ENCODE results near the gene CHST6.

Gene CHST6

DNA sequence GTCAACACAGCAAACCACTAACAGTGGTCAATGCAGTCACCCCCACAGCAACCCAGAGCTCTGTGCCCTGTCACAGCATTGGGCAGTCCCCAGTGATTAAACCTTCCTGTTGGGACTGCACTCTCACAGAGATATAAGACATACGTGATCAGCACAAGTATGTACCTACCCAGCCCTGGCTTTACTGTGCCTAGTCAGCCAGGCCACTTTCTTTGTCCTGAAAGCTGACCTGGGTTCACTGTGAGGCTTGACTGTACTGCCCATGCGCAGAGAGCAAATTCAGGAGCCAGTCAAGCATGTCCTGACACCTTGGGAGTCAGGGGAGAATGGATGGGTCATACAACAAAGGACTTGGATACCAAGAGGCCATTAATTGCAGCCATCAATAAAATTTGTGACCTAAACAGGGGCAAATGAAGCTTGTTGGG lies 19.8 kb downstream of the CHST6 start:
- ChIA-PET POLR2A (no interaction called here), CTCF (interaction anchor here (0.8 to 1.9 kb wide), 3 partner anchors 10 to 76 kb away, joined by 3 to 4 read pairs (median 4); partner anchors contain the start of gene TMEM170A)
- no peak for TF ChIP-seq ZNF302 (tag by site-specific recombination; IDR thresholded peaks at IDR 0.05; ENCODE audit: low read depth)
- TF ChIP-seq ZNF350 (tag by site-specific recombination; IDR thresholded peaks at IDR 0.05) = no peak
- TF ChIP-seq FEZF1 (tag by site-specific recombination; IDR thresholded peaks at IDR 0.05) = no peak
- no peaks in the 10 kb centered on the region for H3K4me1 ChIP-seq (ENCODE audit: control insufficient read depth, insufficient read depth, low read length)
- no peak overlapping the region for H3K27ac ChIP-seq (ENCODE audit: extremely low read depth, low read depth, low read length)
- H3K4me3 ChIP-seq (ENCODE audit: low read depth, low read length) = no peak overlapping the region
- peaks cover 0 to 5% of the 10 kb centered on the region in 2 experiments; a peak in 1 of 3 replicates for H3K36me3 ChIP-seq (ENCODE audit: control insufficient read depth in 2 of 2, insufficient read depth in 1 of 2, low read length in 2 of 2)
- no peaks in the 10 kb centered on the region for H3K9me3 ChIP-seq (ENCODE audit: control insufficient read depth, insufficient read depth, low read depth, low read length)

DNA sequence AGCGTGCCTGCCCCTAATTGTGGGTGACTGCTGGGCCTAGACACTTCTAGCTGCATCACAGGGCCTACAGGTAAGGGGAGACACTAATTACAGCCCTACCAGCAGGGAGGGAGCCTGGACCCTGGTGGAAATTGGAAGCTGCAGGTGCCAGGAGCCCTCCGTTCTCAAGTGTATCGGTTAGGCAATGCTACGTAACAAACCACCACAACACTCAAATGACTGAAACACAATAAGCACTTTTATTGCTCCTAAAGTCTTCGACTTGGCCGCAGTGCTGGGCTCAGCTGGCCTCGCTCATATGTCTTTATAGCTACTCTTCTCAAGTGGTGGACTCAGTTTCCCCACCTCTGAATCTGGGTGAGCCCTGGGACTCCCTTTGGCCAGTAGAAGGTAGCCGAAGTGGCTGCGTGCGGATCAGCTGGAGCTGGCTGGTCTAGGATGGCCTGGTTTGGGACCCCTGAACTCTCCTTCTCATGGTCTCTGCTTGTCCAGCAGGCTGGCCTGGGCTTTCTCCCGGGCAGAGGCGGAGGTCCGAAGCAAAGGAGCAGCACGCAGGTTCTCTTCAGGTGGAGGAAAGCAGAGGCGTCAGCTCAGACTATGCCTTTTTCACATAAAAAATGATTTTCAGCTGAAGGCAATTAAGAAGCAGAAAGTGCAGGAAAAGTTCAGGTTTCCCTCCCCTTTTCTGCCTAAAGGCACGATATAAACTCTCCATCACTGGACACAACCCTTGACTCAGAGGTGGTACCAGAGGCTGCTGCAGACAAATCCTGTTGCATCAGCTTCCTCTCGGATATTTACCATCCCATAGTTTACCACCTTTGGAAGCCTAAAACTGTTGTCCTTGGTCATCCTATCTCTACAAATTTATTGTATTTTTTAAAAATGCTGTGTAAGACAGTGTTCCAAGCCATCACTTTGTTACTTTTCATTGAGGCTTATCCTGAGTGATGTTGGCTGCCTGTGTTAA lies 22.0 kb downstream of the CHST6 start:
- Histone ChIP-seq H3K4me1 (ENCODE audit: control insufficient read depth, insufficient read depth, low read length) (no peaks in the 10 kb centered on the region), H3K4me3 (ENCODE audit: low read depth, low read length) (no peak overlapping the region), H3K9me3 (ENCODE audit: control insufficient read depth, insufficient read depth, low read depth, low read length) (no peaks in the 10 kb centered on the region), H3K36me3 (ENCODE audit: control insufficient read depth in 2 of 2, insufficient read depth in 1 of 2, low read length in 2 of 2) (no peaks in the 10 kb centered on the region), H3K27ac (ENCODE audit: extremely low read depth, low read depth, low read length) (no peak overlapping the region)
- CTCF ChIA-PET = interaction anchor here (0.7 to 4.9 kb wide), 21 partner anchors 8 to 273 kb away, joined by 3 to 49 read pairs (median 5); partner anchors contain the start of genes ADAT1 and TMEM170A
- POLR2A ChIA-PET = interaction anchor here (0.6 kb wide), 1 partner anchor 54 kb away, joined by 4 read pairs; no protein-coding TSS in a partner anchor
- TF ChIP-seq RBAK (tag by site-specific recombination; IDR thresholded peaks at IDR 0.05) (peak; percentile 38; the same call in 1 of the 2 replicates), ZBTB20 (tag by site-specific recombination; IDR thresholded peaks at IDR 0.05) (no peak)

GRCh38 chr16:75471723-75472633 lies 23.3 kb downstream of the CHST6 start:
- Histone ChIP-seq H3K4me1 (ENCODE audit: control insufficient read depth, insufficient read depth, low read length) (no peaks in the 10 kb centered on the region), H3K9me3 (ENCODE audit: control insufficient read depth, insufficient read depth, low read depth, low read length) (no peaks in the 10 kb centered on the region), H3K36me3 (ENCODE audit: control insufficient read depth in 2 of 2, insufficient read depth in 1 of 2, low read length in 2 of 2) (no peaks in the 10 kb centered on the region), H3K4me3 (ENCODE audit: low read depth, low read length) (no peak overlapping the region), H3K27ac (ENCODE audit: extremely low read depth, low read depth, low read length) (no peak overlapping the region)
- ChIA-PET CTCF (interaction anchor here (0.6 to 4.9 kb wide), 39 partner anchors 9 to 367 kb away, joined by 3 to 49 read pairs (median 4); partner anchors contain the start of genes ADAT1 and GABARAPL2), POLR2A (interaction anchor here (0.6 to 1.6 kb wide), 4 partner anchors 25 to 66 kb away, joined by 3 to 9 read pairs (median 4); no protein-coding TSS in a partner anchor)
- TF ChIP-seq ZNF473 (tag by site-specific recombination; IDR thresholded peaks at IDR 0.05) = no peak
- peak; percentile 49; the same call in 1 of the 2 replicates for TF ChIP-seq ZNF600 (tag by site-specific recombination; IDR thresholded peaks at IDR 0.05)
- TF ChIP-seq ZNF660 (tag by site-specific recombination; IDR thresholded peaks at IDR 0.05) = peak; percentile 81
- TF ChIP-seq ZNF514 (tag by site-specific recombination; IDR thresholded peaks at IDR 0.05) = no peak
- peak; percentile 57; the same call in 1 of the 2 replicates for TF ChIP-seq ZBTB44 (tag by site-specific recombination; IDR thresholded peaks at IDR 0.05)
- TF ChIP-seq ZNF114 (tag by site-specific recombination; IDR thresholded peaks at IDR 0.05) = no peak
- no peak for TF ChIP-seq KLF8 (tag by site-specific recombination; IDR thresholded peaks at IDR 0.05)
- TF ChIP-seq IKZF3 (tag by site-specific recombination; IDR thresholded peaks at IDR 0.05) = 0 out of 2 replicates have a peak, but pooled peaks have one; percentile 15
- TF ChIP-seq FEZF1 (tag by site-specific recombination; IDR thresholded peaks at IDR 0.05) = no peak
- TF ChIP-seq OSR2 (tag by site-specific recombination; IDR thresholded peaks at IDR 0.05) = no peak
- TF ChIP-seq CTCF (tag by site-specific recombination; IDR thresholded peaks at IDR 0.05) = peak; percentile 72
- peak; percentile 62 for TF ChIP-seq PRDM10 (tag by site-specific recombination; IDR thresholded peaks at IDR 0.05)
- no peak for TF ChIP-seq ZNF121 (tag by site-specific recombination; IDR thresholded peaks at IDR 0.05)
- no peak for TF ChIP-seq ZNF768 (tag by site-specific recombination; IDR thresholded peaks at IDR 0.05)
- 0 out of 2 replicates have a peak, but pooled peaks have one; percentile 21 for TF ChIP-seq ZEB2 (tag by site-specific recombination; IDR thresholded peaks at IDR 0.05)
- TF ChIP-seq ZNF777 (tag by site-specific recombination; IDR thresholded peaks at IDR 0.05; ENCODE audit: borderline replicate concordance) = no peak
